Middle frontal gyrus (tissue), 1 donor: Measurements from ENCODE around the gene CPNE5.
"Not testable (repeated sequence)": the region's sequence is repeated elsewhere in the genome, so short reads cannot be mapped to it uniquely, and the experiment has no call there.

Experiments
- DNase-seq: peaks from one replicate; pipeline ENCODE4 v3.0.0-alpha.2; 2015; ENCODE audit warnings: low spot score; ENCODE audit errors: extremely low spot score

CPNE5 gene

DNA sequence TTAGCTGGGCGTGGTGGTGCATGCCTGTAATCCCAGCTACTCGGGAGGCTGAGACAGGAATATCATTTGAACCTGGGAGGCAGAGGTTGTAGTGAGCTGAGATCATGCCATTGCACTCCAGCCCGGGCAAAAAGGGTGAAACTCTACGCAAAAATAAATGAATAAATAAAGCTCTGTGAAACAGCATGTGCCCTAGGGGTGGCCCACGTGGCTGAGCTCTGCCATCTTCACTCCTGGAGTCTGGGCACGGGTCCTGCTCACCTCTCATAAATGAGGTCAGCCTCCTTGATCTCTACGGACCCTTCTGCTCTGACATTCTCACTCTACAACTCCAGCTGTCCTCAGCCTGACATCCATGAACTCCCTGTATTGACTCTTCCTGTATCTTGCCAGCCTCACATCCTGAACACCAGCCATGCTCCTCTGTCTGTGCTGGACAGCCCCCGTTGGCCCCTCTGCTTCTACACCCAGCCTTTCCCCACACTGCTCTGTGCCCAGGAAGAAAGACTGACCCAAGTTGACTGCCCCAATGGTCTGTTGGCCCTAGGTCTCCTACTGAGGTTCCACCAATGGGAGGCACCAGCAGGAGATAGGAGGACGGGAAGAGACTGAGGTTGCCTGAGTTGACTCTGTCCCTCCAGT, 21.9 kb downstream of the CPNE5 start:
- DNase-seq: no peak

DNA sequence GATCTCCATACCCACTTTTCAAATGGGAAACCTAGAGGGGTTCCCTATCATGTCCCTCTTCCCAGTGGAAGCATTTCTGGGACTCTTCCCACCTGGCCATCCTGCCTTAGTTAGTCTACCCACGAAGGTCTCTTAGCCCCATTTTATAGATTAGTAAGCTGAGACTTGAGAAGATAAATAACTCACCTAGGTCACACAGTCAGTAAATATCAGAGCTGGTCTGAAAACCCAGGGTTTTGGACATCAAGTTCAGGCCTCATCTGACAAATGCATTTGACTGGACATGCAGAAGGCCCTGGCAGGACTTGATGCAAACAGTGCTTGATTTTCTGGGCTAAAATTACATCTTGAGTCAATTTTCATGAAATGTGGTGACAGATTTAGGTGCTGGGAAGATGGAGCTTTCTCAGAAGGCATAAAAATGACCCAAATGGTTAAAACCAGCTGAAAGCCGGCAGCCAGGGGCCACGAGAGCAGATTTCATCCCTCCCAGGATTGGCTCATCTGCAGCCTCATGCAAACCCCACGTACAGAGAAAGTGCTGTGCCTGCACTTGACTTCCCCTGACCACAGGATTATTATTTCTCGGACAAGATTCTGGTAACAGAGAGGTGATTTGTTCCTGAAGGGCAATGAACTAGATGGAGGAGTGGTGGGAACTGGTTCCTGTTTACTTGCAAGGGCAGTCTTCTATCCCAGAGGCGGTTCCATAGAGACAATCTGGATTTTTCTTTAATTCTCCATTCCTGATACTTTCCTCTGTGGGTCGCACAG, 23.1 kb downstream of the CPNE5 start:
- DNase-seq: no peak

DNA sequence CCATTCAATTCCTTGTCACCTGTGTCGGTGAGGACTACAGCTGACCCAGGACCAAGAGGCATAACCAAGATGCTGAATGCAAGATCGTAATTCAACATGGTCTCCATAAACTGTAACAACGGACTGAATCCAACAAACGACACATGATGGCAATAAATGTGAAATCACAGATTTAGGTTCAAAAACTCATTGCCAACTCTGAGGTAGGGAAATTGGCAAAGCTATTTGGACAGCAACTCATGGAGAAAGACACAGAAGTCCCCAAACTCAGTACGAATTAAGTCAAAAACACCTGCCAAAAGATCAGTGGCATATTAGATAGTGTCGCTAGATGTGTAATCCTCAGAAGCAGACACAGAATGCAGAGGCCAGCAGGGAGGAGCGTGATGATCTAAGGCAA, 25.0 kb downstream of the CPNE5 start:
- DNase-seq: no peak

DNA sequence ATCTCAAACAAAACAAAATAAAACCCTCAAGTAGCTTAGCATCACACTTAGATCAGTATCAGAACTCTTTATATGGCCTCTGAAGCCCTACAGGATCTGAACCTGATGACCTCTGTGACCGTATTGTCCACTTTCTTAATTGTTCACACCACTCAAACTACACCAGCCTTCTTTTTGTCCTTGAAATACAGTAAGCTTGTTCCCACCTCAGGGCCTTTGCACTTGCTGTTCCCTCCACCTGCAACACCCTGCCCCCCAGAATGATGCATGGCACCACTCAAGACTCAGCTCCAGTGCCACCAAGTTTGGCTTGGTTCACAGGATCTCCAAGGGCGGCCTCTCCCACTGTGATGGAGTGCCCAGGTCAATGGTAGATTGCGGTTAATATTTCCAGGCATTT, 25.7 kb downstream of the CPNE5 start:
- DNase-seq: no peak

DNA sequence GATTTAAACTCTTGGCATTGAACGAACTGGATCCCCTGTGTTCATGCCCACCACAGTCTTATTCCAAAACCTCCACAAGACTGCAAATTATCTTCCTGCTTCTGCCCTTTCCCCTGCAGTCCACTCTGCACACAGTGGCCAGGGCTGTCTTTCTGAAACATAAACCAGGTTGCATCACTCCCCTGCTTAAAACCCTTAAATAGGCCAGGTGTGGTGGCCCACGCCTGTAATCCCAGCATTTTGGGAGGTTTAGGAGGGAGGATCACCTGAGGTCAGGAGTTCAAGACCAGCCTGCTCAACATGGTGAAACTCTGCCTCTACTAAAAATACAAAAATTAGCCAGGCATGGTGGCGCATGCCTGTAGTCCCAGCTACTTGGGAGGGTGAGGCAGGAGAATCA, 26.2 kb downstream of the CPNE5 start:
- not testable (repeated sequence) for DNase-seq

DNA sequence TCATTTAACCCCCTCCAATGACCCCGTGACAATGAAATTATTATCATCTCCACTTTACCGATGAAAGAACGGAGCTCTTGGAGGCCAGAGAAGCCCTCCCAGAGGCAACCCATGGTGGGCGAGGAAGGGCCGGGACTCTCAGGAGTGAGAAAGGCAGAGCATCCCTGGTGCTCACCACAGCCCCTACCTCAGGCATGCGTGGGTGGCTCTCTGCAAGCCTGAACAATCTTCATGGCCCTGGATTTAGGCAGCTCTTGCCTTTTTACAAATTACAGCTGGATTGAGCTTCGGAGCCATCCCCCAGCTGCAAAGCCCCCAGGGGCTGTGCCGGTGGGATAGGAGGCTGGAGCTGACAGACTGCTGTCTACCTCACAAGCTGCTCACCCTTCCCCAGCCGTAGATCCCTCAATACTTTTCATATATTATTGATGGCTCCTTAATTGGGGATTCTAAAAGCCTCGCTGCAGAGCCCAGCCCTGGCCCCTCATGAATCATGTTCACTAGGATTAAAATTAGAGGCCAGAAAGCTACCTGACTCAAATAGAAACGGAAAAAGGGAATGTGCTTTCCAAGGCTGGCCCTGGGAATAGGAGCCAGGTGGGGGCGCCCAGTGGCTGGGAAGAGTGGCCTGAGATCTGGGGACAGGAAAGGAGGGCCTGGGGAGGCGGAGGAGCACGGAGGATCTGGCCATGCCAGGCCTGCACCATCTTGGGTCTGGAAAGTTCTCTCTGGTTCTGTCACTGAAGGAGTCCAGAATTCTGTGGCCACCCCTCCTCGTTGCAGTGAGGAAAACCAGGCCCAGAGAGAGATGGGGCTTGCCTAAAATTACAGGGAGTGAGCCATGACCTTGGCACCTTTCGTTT, 29.1 kb downstream of the CPNE5 start:
- no peak for DNase-seq

DNA sequence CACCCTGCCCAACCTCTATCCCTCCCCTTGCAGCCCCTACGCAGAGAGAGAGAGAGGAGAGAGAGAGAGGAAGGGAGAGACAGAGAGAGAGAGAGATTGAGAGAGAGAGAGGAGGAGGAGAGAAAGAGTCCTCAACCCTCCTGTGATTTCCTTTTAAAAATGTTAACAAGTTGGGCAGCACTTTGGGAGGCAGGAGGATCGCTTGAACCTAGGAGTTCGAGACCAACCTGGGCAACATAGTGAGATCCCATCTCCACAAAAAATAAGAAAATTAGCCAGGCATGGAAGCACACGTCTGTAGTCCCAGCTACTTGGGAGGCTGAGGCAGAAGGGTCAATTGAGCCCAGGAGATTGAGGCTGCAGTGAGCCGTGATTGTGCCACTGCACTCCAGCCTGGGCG, 30.1 kb downstream of the CPNE5 start:
- DNase-seq: no peak

DNA sequence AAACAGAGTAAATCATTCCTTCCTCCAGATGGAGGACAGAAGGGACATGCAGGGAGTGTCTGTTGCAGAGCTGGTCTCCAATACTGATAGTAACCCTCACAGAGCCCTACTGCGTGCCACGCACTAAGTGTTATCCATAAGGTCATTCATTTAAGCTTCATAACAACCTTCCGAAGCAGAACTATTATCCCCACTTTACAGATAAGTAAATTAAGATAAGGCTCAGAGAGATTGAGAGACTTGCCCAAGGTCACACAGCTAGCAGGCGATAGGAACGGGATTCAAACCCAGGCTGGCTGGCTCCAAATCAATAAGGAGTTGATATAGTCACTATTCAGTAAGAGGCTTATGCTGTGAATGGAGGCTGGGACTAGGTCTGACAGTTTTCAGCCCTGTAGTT, 30.6 kb downstream of the CPNE5 start:
- DNase-seq: no peak

DNA sequence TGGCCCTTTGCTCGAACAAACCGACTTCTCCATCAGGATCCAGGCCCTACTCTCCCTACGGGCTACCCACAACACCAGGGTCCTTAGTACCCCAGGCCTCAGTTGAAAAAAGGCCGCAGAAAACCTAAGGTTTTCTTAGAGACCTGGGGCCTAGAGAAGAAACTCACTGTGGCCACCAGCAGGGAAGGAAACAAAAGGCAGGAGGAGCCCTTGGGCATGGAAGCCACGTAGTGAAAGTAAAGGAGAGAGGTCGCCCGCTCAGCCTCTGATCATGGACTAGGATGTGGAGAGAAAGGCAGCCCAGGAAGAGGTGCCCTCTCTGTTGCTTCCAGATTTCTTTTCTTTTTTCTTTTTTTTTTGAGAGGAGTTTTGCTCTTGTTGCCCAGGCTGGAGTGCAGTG, 31.5 kb downstream of the CPNE5 start:
- DNase-seq: no peak

DNA sequence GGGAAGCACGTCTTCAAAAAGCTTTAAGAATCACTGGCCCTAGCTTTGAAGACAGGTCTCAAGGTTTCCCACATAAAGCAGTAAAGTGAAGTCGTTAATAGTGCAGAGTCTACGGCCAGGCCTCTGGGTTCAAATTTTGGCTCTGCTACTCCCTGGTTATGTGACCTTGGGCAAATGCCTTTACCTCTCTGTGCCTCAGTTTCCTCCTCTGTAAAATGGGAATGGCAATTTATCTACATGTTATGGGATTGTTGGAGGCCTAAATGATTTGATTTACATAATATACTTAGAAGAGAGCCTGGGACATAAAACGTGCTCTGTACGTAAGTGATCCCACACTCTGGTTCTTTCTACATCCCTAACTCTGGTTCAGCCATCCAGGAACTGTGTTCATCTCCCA, 32.1 kb downstream of the CPNE5 start:
- DNase-seq: no peak

DNA sequence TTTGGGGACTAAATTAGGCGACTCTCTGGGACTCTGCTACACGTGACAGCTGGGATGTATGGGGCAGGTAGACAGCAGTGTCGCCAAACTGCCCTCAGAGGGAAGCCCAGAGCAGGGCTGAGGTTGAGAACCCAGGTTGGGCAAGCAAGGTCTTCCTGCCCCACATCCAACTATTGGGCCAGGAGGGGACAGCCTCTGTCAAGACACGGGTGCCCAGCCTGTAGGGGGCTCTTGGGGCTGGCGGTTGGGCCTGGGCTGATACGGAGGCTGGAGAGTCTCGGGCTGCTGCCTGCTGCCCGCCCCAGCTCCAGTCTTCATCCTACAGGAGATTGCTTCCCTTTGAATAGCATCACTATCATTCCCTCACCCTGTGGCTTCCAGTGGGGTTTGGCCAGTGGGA, 33.3 kb downstream of the CPNE5 start:
- DNase-seq: no peak

DNA sequence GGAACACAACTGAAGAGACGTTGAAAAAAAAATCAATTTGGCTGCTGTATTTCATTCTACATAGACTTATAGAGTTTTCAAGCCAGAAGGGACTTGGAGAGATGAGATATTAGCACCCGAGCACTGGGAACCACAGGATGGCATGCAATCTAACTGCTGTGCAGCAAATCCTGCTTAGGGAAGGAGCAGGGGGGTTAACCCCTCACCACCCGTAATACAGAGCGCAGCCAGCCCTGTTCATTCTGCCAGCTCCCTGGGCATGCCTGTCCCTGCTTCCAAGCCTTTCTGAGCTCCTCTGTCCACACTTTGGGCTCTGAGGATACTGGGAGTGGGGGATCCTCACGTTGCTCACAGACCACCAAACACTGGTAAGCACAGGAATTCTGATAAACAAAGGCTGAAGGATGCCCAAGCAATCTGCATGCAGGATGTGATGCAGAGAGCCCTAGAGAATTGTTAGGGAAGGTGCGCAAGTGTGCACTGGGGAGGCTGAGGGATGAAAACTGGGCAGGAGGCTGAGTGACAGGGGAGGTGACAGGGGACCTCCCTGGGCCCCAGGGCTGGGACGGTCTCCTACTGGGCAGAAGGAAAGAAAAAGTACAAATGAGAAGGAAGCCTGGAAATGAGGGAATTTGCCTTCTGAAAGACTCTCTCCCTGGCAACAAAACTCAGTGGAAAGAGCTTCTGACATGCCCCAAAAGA, 34.0 kb downstream of the CPNE5 start:
- no peak for DNase-seq

DNA sequence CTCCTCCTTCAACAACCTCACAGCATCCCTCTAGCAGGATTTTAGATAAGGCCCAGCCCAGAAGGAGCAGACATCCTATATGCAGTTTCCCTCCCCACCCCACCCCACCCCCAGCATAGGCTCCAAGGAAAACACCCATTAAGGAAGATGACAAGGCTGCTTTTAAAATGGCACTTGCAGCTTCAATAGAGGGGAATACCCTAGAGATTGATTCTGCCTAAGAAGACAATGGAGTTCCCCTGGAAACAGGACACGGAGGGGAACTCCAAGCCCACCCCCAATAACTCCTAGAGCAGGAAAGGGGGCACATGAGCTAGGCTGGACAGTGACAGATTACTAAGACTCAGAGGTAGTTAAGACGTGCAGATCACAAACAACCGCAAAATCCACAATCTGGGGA, 34.7 kb downstream of the CPNE5 start:
- DNase-seq: no peak

DNA sequence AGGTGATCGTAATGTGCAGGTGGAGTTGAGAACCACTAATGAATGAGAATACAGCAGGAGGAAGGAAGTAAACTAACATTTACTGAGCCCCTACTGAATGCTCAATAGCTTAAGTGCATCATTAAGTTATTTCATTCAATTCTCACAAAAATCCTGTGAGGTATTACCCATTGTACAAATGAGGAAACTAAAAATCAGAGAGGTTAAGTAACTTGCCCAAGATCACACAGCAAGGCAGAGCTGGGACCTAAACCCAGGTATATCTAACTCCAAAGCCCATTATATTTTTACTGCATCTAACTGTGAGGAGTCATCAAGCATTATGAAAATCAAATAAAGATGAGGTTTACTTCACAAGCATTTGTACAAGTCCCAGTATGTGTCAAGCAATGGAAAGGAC, 35.3 kb downstream of the CPNE5 start:
- DNase-seq: no peak

DNA sequence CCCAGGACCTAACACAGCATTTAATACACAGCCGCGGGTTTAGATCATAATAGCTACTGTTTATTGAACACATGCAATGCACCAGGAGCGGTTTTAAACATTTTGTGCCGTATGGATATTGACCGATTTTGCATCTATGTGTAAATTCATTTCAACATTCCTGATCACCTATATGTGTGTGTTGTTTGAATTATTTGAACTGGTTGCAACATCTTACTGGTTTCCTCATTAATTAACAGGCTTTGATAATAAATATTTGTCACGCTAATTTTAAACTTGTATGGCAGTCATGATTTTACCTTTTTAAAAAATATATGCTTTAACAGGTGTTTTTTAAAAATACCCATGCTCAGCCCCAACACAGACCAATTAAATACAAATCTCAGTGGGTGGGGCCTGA, 35.8 kb downstream of the CPNE5 start:
- no peak for DNase-seq

DNA sequence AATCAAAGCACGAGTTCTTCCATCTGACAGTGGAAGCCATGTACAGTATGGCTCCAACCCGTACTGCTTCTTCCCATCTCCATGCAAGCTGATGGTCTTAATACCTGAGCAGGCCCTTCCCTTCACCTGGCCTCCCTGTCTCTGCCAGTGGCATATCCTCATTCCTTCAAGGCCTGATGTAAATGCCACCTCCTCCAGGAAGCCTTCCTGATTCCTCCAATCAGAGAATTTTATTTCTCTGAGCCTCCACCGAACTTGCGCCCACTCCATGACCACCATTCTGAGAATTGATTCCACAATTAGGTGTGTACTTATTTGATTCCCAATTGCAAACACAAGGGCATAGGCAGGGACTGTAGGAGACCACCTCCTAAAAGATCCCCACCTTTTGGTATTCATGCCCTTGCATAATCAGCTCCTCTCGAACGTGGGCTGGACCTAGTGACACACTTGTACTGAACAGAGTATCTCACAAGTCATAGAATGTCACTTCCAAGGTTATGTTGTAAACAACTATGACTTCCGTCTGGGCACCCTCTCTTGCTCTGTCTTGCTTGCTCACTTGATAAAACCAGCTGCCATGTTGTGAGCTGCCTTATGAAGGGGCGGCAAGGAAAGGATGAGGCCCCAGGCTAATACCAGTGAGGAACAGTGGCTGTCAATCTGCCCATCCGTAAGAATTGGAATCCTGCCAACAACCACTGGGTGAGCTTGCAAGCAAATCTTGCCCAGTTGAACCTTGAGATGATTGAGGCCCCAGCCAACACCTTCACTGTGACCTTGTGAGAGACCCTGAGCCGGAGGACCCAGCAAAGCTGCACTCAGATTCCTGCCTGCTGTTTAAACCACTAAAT, 38.8 kb downstream of the CPNE5 start:
- DNase-seq: no peak

DNA sequence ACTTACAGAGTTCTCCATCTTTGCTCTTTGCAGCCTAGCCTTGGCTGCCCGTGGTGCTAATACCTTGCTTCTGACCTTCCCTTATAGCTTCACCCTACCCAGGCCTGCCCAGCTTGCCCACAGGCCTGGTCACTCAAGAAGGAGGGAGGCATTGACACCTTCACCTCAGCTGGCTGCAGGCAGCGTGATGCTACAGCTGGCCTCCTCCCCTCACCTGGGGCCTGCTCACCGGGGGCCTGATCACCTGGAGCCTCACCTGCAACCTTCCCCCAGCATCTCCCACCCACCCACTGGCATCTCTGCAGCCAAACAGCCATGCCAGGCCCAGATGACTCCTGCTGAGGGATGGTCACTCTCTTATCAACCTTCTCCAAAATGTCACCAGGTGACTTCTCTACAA, 40.4 kb downstream of the CPNE5 start:
- no peak for DNase-seq

DNA sequence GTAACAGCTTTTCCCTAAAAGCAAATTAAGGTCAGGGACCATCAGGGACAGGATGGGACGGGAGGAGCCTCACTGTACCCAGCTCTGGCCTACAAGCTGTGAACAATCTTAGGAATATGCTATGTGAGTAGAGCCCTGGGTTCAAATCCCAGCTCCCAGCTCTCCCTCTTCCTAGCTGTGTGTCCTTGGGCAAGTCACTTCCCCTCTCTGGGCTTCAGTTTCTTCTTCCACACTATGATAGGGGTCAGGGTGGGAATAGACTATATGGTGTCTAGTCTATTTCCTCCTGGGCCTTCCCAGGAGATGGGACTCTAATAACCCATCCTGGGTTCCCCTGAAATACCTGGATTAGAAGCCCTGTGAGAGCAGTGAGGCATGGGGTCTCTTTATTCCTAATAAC, 41.6 kb downstream of the CPNE5 start:
- no peak for DNase-seq

DNA sequence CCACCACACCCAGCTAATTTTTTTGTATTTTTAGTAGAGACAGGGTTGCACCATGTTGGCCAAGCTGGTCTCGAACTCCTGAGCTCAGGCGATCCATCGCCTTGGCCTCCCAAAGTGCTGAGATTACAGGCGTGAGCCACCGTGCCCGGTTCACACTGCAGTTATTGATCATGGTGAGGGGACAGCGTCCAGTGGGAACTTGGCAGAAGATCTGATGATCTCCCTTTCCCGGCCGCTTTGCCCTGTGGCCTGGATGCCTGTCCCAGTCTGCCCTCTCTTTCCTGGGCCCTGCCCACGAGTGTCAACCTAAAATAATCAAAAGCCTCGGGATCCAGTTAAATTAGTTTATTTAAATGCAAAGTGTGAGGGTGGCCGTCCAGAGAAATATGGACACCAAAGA, 42.2 kb downstream of the CPNE5 start:
- no peak for DNase-seq

DNA sequence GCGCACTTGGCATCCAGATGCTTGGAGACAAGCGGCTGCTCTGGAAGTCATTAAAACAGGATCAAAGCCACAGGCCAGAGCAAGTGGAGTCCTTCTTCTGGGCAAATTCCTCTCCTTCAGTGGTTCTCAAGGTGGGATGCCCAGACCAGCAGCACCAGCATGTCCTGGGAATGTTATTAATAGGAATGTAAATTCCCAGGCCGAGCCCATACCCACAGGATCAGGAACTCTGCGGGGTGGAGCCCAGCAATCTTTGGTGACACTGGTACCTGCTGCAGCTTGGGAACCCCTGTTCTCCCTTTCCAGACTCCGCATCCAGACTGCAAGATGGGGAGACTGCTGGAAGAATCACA, 44.6 kb downstream of the CPNE5 start:
- no peak for DNase-seq
